GM21723 (cell line): ENCODE measurements around the gene PCGF5.
"Not testable (repeated sequence)": the region's sequence is repeated elsewhere in the genome, so short reads cannot be mapped to it uniquely, and the experiment has no call there.

Experiments
- ATAC-seq: cut with Tn5 transposase; IDR thresholded peaks from one replicate; pipeline ENCODE4 v1.9.1; 2021; ENCODE audit warnings: mild to moderate bottlenecking, moderate library complexity; ENCODE audit not compliant: unreplicated experiment

The PCGF5 gene

DNA sequence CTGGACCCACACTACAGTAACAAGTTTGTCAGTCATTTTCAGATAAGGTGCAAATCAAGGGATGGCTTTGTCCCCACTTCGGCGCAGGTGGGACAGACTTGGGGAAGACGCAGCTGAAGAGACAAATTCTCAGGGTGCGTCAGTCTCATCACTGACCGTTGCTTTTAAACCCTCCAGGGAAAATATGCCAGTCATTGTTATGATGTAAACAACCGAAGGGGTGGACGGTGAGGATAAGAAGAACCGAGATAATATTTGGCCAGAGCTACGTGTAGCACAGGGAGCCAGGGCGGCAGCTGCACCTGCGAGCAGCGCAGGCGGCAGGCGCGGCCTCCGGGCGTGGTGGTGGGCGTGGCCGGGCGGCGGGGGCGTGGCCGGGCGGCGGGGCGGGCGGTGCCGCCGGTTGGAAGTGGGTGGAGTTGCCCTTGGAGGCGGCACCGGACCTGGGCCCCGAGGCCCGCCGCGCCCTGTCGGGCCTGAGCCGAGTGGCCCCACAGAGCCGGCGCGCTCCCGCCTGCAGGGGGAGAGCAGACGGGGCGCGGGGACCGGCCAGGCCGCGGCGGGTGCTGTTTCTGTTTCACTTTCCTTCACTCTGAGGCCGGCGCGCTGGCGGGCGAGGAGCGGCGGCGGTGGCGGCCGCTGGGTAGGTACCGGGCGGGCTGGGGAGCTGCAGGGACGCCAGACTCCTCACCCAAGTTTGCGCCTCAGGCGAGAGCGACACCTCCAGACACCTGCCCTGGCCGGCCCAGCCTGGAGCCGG lies at the start of gene PCGF5:
Gene PCGF5 (plus strand): TSS at position 470 of the 760 bp plus-strand sequence. CDS start 2,209 bp downstream, outside the sequence.
- ATAC-seq: peak; percentile 94

DNA sequence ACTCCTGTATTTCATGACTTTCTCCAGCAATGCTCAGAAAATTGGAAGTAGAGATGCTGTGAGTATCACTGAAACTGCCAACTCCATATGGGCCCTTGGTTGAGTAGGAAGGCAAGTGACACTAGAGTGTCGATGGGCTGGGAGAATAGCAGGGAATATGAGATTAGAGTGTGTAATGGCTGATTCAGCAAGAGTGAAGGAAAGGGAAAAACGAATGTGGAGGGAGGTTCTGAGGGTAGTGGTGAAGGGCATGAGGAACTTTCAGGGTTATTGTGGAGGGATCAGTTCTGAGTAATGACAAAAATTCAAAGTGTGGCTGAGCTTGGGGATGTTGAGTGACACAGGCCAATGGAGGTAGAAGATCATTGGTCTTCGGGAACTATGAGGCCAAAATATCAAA lies 49.0 kb upstream of the PCGF5 start:
- no peak for ATAC-seq

- no peak for ATAC-seq
These were observed 48.1 kb upstream of the PCGF5 start for GRCh38 chr10:91172348-91172747.

DNA sequence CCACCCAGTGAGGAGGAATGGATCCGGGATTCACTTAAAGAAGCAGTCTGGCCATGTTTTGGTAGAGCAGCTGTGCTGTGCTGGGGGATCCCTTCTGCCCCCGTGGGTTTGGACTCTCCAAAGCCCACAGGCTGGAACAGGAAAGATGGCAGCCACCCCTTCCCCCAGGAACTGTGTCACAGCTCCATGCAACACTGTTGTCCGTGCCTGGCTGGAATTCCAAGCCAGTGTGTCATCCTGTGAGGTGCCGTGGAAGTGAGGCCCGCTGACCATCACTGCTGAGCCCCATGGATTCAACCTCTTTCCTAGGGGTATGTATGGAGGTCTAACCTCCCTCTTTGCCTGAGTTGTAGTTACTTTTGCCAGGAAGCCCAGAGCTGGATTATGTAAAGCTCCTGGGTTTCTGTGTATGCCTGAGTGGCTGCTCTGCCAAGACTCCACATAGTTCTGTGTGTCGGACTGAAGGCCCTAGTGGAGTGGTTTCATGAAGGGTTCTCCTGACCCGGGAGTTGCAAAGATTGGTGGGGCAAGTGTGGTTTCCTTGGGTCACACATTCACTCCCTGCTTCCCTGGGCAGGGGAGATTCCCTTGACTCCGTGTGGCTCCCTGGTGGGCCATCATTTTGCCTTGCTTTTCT lies 35.1 kb upstream of the PCGF5 start:
- ATAC-seq: no peak

DNA sequence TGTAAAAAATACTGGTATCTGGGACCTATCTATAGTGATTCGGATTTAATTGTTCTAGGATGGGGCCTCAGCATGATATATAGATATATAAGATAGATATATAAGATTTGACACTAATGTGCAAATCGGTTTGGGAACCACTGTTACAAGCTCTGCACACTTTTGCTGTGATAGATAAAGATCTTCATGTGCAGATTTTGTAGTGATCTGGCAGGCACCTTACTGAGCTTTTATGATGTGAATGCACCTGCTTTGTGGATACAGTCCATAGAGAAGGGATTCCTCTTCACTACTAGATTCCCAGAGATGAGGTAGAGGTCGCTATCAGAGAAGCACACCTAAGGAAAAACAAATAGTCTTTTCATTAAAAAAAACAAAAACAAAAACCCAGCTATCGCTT lies 33.3 kb upstream of the PCGF5 start:
- no peak for ATAC-seq

DNA sequence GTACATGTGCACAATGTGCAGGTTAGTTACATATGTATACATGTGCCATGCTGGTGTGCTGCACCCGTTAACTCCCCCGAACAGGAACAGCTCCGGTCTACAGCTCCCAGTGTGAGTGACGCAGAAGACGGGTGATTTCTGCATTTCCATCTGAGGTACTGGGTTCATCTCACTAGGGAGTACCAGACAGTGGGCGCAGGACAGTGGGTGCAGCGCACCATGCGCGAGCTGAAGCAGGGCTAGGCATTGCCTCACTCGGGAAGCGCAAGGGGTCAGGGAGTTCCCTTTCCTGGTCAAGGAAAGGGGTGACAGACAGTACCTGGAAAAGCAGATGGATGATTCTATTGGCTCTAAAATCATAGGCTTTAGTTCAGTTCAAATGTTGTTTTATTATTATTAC lies 32.5 kb upstream of the PCGF5 start:
- not testable (repeated sequence) for ATAC-seq

GRCh38 chr10:91188889-91189288 lies 31.6 kb upstream of the PCGF5 start:
- ATAC-seq: no peak

DNA sequence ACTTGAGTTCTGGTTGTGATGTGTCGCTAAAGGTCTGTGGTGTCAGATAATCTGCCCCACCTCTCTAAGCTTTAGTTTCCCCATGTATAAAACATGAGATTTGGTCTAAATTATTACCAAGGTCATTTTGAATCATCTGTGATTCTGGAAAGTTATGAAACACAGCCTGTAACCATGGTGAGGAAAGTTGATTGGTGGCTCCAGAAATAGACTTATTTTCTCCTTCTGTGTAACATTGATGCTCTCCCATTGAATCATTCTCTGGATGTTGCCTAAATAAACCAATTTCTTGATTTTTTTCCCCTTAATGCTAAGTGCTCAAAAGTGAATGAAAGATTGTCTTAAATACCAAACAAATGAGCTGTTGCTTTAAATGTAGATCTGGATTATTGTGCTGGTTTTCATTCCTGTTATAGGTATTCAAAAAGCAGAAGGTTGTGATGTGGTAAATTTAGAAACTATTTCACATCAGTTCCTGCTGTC lies 30.0 kb upstream of the PCGF5 start:
- no peak for ATAC-seq

GRCh38 chr10:91190876-91191583 lies 29.4 kb upstream of the PCGF5 start:
- ATAC-seq: peak; percentile 69

DNA sequence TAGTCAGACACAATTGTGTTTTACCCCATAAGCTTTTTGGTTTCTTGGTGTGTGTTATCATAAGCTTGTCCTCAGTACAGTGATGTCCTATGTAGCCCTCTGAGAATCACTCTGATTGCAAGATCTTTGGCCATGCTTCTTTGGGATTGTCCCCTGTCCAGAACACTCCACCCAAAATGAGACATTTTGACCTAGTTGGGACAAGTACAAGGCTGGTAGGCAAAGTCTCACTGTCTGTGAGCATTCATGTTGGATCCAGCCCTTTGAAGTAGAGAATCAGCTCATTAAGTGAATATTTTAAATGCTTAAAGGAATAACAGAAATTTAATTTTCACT lies 28.9 kb upstream of the PCGF5 start:
- no peak for ATAC-seq

GRCh38 chr10:91194497-91195179 lies 25.8 kb upstream of the PCGF5 start:
- ATAC-seq: no peak

DNA sequence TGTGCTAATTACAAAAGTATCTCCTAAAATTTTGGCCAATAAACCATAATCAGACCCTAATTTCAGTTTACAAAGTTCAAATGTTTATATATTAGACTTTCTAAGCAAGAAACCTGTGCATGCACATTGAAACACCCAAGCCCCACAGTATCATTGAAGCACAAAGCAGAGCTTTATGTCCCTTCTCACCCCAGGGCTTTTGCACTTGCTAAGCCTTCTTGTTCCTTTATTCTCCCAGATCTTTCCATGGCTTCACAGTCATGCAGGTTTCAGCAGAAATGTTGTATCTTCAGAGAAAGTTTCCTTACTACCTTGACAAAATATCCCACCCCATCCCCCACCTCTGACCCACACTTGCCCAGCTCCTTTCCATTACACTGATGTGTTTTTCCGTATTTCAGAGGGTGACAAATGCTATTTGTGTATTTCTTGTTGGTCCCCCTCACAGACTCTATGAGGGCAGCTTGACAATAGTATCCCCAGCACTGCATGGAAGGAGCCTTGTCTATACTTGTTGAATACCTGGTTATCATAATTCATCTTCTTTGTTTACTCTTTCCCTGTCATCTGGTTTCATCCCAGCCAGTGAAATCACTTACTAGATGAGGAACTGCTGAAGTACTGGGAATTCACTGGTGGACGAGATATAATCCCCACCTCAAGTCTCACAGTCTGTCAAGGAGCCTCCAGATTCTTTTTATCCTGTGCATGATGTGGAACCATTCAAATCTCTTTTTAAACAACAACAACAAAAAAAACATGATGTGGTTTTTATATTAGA lies 24.0 kb upstream of the PCGF5 start:
- no peak for ATAC-seq

- ATAC-seq: no peak
These were observed 23.3 kb upstream of the PCGF5 start for GRCh38 chr10:91197127-91197526.

- ATAC-seq: peak; percentile 69
These were observed 21.7 kb upstream of the PCGF5 start for GRCh38 chr10:91198781-91199180.

- ATAC-seq: peak; percentile 30
These were observed 19.9 kb upstream of the PCGF5 start for GRCh38 chr10:91200314-91201212.

GRCh38 chr10:91201213-91201996 lies 19.1 kb upstream of the PCGF5 start:
- ATAC-seq: peak; percentile 49

DNA sequence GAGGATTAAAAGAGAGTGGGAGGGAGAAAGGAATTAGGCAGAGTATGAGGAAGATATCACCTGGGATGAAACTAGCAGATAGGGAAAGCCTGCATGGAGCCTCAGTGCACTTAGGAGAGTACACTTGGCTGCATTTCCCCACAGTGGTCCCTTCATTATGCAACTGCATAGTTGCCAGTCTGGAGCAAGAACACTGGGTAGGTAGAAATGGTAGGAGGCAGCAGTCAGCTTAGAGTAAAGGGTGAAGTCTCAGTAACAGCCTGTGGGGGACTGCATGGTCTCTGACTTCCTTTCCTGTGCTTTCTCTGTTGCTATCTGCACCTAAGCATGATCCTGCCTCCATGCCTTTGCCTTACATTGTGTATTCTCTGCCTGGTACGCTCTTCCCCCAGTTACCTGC lies 14.0 kb upstream of the PCGF5 start:
- peak; percentile 40 for ATAC-seq

GRCh38 chr10:91206837-91207474 lies 13.5 kb upstream of the PCGF5 start:
- peak; percentile 26 for ATAC-seq
